Neural progenitor cell (in vitro differentiated cells): ENCODE data around the gene SLC16A4. TPM values are rescaled to one million over a fixed set of nuclear protein-coding genes. Genes with fewer than 3 reads are reported as not detected.
"Not testable (repeated sequence)": the region's sequence is repeated elsewhere in the genome, so short reads cannot be mapped to it uniquely, and the experiment has no call there.

Experiments
- DNase-seq: peaks from one replicate; pipeline ENCODE4 v3.0.0-alpha.2; 2016; ENCODE audit warnings: low spot score
- H2AFZ ChIP-seq: fragments of 200-600 bp; sonication (generic); replicated peaks from 2 replicates; pipeline ENCODE4 v1.6.1; 2016; ENCODE audit warnings: antibody characterized with exemption
- H3F3A ChIP-seq: fragments of 200-600 bp; sonication (generic); 2 replicates; pipeline ENCODE4 v1.6.1; 2016; ENCODE audit warnings: antibody characterized with exemption, low read depth
- H3K27ac ChIP-seq: fragments of 200-600 bp; sonication (generic); 2 replicates; pipeline ENCODE4 v1.5.1; 2016; ENCODE audit warnings: mild to moderate bottlenecking
- H3K27me3 ChIP-seq: fragments of 200-600 bp; sonication (generic); 2 replicates; pipeline ENCODE4 v1.6.1; 2016; ENCODE audit warnings: mild to moderate bottlenecking, moderate library complexity
- H3K36me3 ChIP-seq: fragments of 200-600 bp; sonication (generic); 2 replicates; pipeline ENCODE4 v1.5.1; 2016
- H3K4me1 ChIP-seq: fragments of 200-600 bp; sonication (generic); 2 replicates; pipeline ENCODE4 v1.6.1; 2016; ENCODE audit warnings: mixed run types
- H3K4me2 ChIP-seq: fragments of 200-600 bp; sonication (generic); 2 replicates; pipeline ENCODE4 v1.6.1; 2016
- H3K4me3 ChIP-seq: fragments of 200-600 bp; sonication (generic); 2 replicates; pipeline ENCODE4 v1.5.1; 2016
- H3K79me2 ChIP-seq: fragments of 200-600 bp; sonication (generic); 2 replicates; pipeline ENCODE4 v1.6.1; 2016; ENCODE audit warnings: low read depth
- H3K9ac ChIP-seq: fragments of 200-600 bp; sonication (generic); 2 replicates; pipeline ENCODE4 v1.6.1; 2016
- H3K9me3 ChIP-seq: fragments of 200-600 bp; sonication (generic); 2 replicates; pipeline ENCODE4 v1.5.1; 2016; ENCODE audit warnings: low read depth
- H4K20me1 ChIP-seq: fragments of 200-600 bp; sonication (generic); 2 replicates; pipeline ENCODE4 v1.6.1; 2016; ENCODE audit warnings: low read depth
- H3K27ac Mint-ChIP-seq: 3 replicates; pipeline ENCODE4 v1.8.0; 2021; ENCODE audit warnings: mixed read lengths
- H3K27me3 Mint-ChIP-seq: 2 replicates; pipeline ENCODE4 v1.8.0; 2022; ENCODE audit warnings: low read depth, mild to moderate bottlenecking, inconsistent platforms, moderate library complexity, mixed read lengths; ENCODE audit not compliant: insufficient read depth
- H3K36me3 Mint-ChIP-seq: 3 replicates; pipeline ENCODE4 v1.8.0; 2021; ENCODE audit warnings: mixed read lengths
- H3K4me1 Mint-ChIP-seq: 3 replicates; pipeline ENCODE4 v1.8.0; 2021; ENCODE audit warnings: mixed read lengths
- H3K4me3 Mint-ChIP-seq: 3 replicates; pipeline ENCODE4 v1.8.0; 2021; ENCODE audit warnings: mild to moderate bottlenecking, moderate library complexity, mixed read lengths
- H3K9me3 Mint-ChIP-seq: 3 replicates; pipeline ENCODE4 v1.8.0; 2020; ENCODE audit warnings: mixed read lengths
- EZH2 ChIP-seq: fragments of 200-600 bp; sonication (generic); IDR thresholded peaks from 2 replicates; pipeline ENCODE4 v1.6.1; 2017; ENCODE audit warnings: antibody characterized with exemption, mild to moderate bottlenecking, moderate library complexity
- EZH2phosphoT487 ChIP-seq: fragments of 200-600 bp; sonication (generic); IDR thresholded peaks from 2 replicates; pipeline ENCODE4 v1.6.1; 2017; ENCODE audit warnings: antibody characterized with exemption
- total RNA-seq: library from RNA; depleted of rRNA; stranded (reverse); fragments of >200 nt; gene quantifications from 2 replicates; pipeline ENCODE4 v1.2.3, GENCODE V29; 2015; ENCODE audit warnings: low replicate concordance
- TF ChIP-seq, protein P1 (sequence below): fragments of 200-600 bp; sonication (generic); IDR thresholded peaks from 2 replicates; pipeline ENCODE4 v1.5.1; 2017; ENCODE audit warnings: antibody characterized with exemption, mild to moderate bottlenecking

Gene SLC16A4
- total RNA-seq, 1 donor from 2014 or later, result 0.56 TPM

- no peak for TF ChIP-seq EZH2
- TF ChIP-seq EZH2phosphoT487, result no peak
- TF ChIP-seq, protein P1, sequence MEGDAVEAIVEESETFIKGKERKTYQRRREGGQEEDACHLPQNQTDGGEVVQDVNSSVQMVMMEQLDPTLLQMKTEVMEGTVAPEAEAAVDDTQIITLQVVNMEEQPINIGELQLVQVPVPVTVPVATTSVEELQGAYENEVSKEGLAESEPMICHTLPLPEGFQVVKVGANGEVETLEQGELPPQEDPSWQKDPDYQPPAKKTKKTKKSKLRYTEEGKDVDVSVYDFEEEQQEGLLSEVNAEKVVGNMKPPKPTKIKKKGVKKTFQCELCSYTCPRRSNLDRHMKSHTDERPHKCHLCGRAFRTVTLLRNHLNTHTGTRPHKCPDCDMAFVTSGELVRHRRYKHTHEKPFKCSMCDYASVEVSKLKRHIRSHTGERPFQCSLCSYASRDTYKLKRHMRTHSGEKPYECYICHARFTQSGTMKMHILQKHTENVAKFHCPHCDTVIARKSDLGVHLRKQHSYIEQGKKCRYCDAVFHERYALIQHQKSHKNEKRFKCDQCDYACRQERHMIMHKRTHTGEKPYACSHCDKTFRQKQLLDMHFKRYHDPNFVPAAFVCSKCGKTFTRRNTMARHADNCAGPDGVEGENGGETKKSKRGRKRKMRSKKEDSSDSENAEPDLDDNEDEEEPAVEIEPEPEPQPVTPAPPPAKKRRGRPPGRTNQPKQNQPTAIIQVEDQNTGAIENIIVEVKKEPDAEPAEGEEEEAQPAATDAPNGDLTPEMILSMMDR, result no peak
- Histone ChIP-seq H3K79me2 (peaks cover 11% of the 10 kb centered on the region), H3K4me1 (no peaks in the 10 kb centered on the region), H3K36me3 (no peaks in the 10 kb centered on the region), H3F3A (no peaks in the 10 kb centered on the region), H3K27me3 (no peaks in the 10 kb centered on the region), H3K27ac (no peak overlapping the region), H3K4me2 (no peak overlapping the region), H3K9ac (no peak overlapping the region), H3K9me3 (no peaks in the 10 kb centered on the region), H4K20me1 (no peaks in the 10 kb centered on the region), H2AFZ (no peak overlapping the region), H3K4me3 (no peak overlapping the region)
- no peak overlapping the region for H3K27ac Mint-ChIP-seq
- peaks cover 19% of the 10 kb centered on the region for H3K4me1 Mint-ChIP-seq
- no peak overlapping the region for H3K4me3 Mint-ChIP-seq
- no peaks in the 10 kb centered on the region for H3K27me3 Mint-ChIP-seq
- no peak for DNase-seq
- peaks cover 6% of the 10 kb centered on the region for H3K36me3 Mint-ChIP-seq
- H3K9me3 Mint-ChIP-seq, result no peaks in the 10 kb centered on the region
Measured at GRCh38 chr1:110403805-110404204, 13.0 kb upstream of the SLC16A4 start.

DNA sequence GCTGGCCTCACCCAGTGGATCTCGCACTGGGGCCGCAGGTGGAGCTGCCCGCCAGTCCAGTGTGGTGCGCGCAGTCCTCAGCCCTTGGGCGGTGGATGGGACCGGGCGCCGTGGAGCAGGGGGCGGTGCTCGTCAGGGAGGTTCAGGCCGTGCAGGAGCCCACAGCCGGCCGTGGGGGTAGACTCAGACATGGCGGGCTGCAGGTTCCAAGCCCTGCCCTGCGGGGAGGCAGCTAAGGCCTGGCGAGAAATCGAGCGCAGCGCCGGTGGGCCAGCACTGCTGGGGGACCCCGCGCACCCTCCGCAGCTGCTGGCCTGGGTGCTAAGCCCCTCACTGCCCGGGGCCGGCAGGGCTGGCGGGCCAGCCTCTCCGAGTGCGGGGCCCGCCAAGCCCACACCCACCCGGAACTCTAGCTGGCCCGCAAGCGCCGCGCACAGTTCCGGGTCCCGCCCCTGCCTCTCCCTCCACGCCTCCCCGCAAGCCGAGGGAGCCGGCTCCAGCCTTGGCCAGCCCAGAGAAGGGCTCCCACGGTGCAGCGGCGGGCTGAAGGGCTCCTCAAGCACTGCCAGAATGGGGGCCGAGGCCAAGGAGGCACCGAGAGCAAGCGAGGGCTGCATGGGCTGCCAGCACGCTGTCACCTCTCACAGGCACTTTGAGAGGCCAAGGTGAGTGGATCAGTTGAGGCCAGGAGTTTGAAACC, 5.6 kb upstream of the SLC16A4 start:
- not testable (repeated sequence) for H3K9ac ChIP-seq, H3K27me3 Mint-ChIP-seq, H3K79me2 ChIP-seq, H2AFZ ChIP-seq, H3K4me2 ChIP-seq, H3K9me3 Mint-ChIP-seq, H3K27ac Mint-ChIP-seq, H3F3A ChIP-seq, H3K4me1 Mint-ChIP-seq, H3K4me3 ChIP-seq, DNase-seq, H3K4me1 ChIP-seq, H3K36me3 ChIP-seq, H4K20me1 ChIP-seq, H3K27me3 ChIP-seq, H3K4me3 Mint-ChIP-seq, H3K27ac ChIP-seq, H3K9me3 ChIP-seq
- H3K36me3 Mint-ChIP-seq, result peaks cover 15% of the 10 kb centered on the region

GRCh38 chr1:110394493-110394820, 3.6 kb upstream of the SLC16A4 start:
- Histone ChIP-seq H3K4me1 (peaks cover 12% of the 10 kb centered on the region), H3F3A (no peaks in the 10 kb centered on the region), H3K27me3 (no peaks in the 10 kb centered on the region), H3K27ac (no peak overlapping the region), H4K20me1 (no peaks in the 10 kb centered on the region), H2AFZ (no peak overlapping the region), H3K79me2 (no peaks in the 10 kb centered on the region), H3K9me3 (no peaks in the 10 kb centered on the region), H3K4me3 (no peak overlapping the region), H3K36me3 (no peaks in the 10 kb centered on the region), H3K9ac (no peak overlapping the region), H3K4me2 (no peak overlapping the region)
- Mint-ChIP-seq H3K4me1 (peaks cover 10% of the 10 kb centered on the region), H3K27me3 (peaks cover 3% of the 10 kb centered on the region), H3K36me3 (peaks cover 13% of the 10 kb centered on the region), H3K27ac (no peak overlapping the region), H3K9me3 (no peaks in the 10 kb centered on the region), H3K4me3 (no peak overlapping the region)
- TF ChIP-seq EZH2phosphoT487 (no peak), EZH2 (no peak)
- TF ChIP-seq, protein P1, result no peak
- no peak for DNase-seq

- Mint-ChIP-seq H3K27ac (no peak overlapping the region), H3K4me3 (no peak overlapping the region), H3K27me3 (peaks cover 3% of the 10 kb centered on the region), H3K9me3 (no peaks in the 10 kb centered on the region), H3K36me3 (peaks cover 13% of the 10 kb centered on the region), H3K4me1 (peaks cover 10% of the 10 kb centered on the region)
- Histone ChIP-seq H2AFZ (no peak overlapping the region), H3K4me1 (peaks cover 12% of the 10 kb centered on the region), H3F3A (no peaks in the 10 kb centered on the region), H3K9ac (no peak overlapping the region), H3K27me3 (no peaks in the 10 kb centered on the region), H3K27ac (no peak overlapping the region), H3K4me3 (no peak overlapping the region), H3K4me2 (no peak overlapping the region), H3K36me3 (no peaks in the 10 kb centered on the region), H3K79me2 (no peaks in the 10 kb centered on the region), H4K20me1 (no peaks in the 10 kb centered on the region), H3K9me3 (no peaks in the 10 kb centered on the region)
- no peak for DNase-seq
- no peak for TF ChIP-seq EZH2phosphoT487
- TF ChIP-seq, protein P1, result no peak
Measured at GRCh38 chr1:110393691-110394492, 3.1 kb upstream of the SLC16A4 start.
